ENCODE data around the gene DPY19L2. TPM values are rescaled to one million over a fixed set of nuclear protein-coding genes. Genes with fewer than 3 reads are reported as not detected.
"Not testable (repeated sequence)": the region's sequence is repeated elsewhere in the genome, so short reads cannot be mapped to it uniquely, and the experiment has no call there.

The DPY19L2 gene
- total RNA-seq, 2 donors from 2014 or later = 2.0 TPM; not detected in 1

GRCh38 chr12:63686623-63687022 lies 18.3 kb upstream of the DPY19L2 start:
- not testable (repeated sequence) for H3K4me1 Mint-ChIP-seq; H3K27ac Mint-ChIP-seq; H3K9me3 ChIP-seq (ENCODE audit: control insufficient read depth, low read length, poor library complexity, severe bottlenecking); H3K4me3 Mint-ChIP-seq; DNase-seq; H3K27me3 Mint-ChIP-seq; H3K36me3 Mint-ChIP-seq (ENCODE audit: low read depth); ATAC-seq

DNA sequence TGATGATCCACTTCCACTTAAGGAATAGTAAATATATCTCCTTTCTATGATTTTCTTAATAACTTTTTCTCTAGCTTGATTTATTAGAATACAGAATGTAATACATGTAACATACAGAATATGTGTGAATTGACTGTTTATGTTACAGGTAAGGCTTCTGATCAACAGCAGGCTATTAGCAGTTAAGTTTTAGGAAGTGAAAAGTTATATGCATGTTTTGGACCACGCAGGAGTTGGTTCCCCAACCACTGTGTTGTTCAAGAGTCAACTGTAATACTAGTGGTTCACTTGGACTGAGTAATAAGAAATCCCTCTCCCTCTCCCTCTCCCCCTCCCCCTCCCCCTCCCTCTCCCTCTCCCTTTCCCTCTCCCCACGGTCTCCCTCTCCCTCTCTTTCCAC lies 17.5 kb upstream of the DPY19L2 start:
- not testable (repeated sequence) for DNase-seq; H3K27ac Mint-ChIP-seq; H3K9me3 ChIP-seq (ENCODE audit: control insufficient read depth, low read length, poor library complexity, severe bottlenecking); H3K4me1 Mint-ChIP-seq; H3K4me3 Mint-ChIP-seq; H3K36me3 Mint-ChIP-seq (ENCODE audit: low read depth); ATAC-seq
- peaks cover 12% of the 10 kb centered on the region for H3K27me3 Mint-ChIP-seq

GRCh38 chr12:63682617-63683016 lies 14.3 kb upstream of the DPY19L2 start:
- peaks cover 21% of the 10 kb centered on the region for H3K27me3 Mint-ChIP-seq
- not testable (repeated sequence) for H3K27ac Mint-ChIP-seq; H3K9me3 ChIP-seq (ENCODE audit: control insufficient read depth, low read length, poor library complexity, severe bottlenecking); H3K36me3 Mint-ChIP-seq (ENCODE audit: low read depth); H3K4me1 Mint-ChIP-seq; H3K4me3 Mint-ChIP-seq; DNase-seq; ATAC-seq

GRCh38 chr12:63680758-63681157 lies 12.5 kb upstream of the DPY19L2 start:
- H3K9me3 ChIP-seq (ENCODE audit: control insufficient read depth, low read length, poor library complexity, severe bottlenecking); H3K36me3 Mint-ChIP-seq (ENCODE audit: low read depth); ATAC-seq; H3K4me3 Mint-ChIP-seq; DNase-seq; H3K27ac Mint-ChIP-seq; H3K4me1 Mint-ChIP-seq: not testable (repeated sequence)
- H3K27me3 Mint-ChIP-seq = peaks cover 21% of the 10 kb centered on the region

DNA sequence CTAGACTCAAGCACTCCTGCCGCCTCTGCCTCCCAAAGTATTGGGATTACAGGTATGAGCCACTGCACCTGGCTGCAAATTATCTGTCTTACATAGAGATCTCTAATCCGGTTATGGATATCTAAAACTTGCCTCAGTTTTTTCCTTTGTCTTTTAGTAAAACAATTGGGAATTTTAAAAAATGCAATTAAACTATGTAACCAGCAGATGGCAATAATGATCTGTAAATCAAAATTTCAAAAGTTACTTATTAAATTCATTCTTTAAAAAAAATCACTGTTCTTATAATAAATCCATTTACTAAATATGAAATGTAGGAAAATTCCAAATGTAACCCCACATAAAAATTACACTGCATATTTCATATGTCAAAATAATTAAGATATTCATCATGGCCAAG lies 4.3 kb upstream of the DPY19L2 start:
- H3K4me3 Mint-ChIP-seq; H3K36me3 Mint-ChIP-seq (ENCODE audit: low read depth); H3K9me3 ChIP-seq (ENCODE audit: control insufficient read depth, low read length, poor library complexity, severe bottlenecking); DNase-seq; ATAC-seq; H3K27ac Mint-ChIP-seq; H3K4me1 Mint-ChIP-seq: not testable (repeated sequence)
- H3K27me3 Mint-ChIP-seq = peaks cover 27% of the 10 kb centered on the region

GRCh38 chr12:63669936-63670335 lies 1.6 kb upstream of the DPY19L2 start:
- H3K27me3 Mint-ChIP-seq = peaks cover 32% of the 10 kb centered on the region
- H3K4me3 Mint-ChIP-seq = peak overlapping the region; percentile 82
- DNase-seq; ATAC-seq; H3K9me3 ChIP-seq (ENCODE audit: control insufficient read depth, low read length, poor library complexity, severe bottlenecking); H3K27ac Mint-ChIP-seq; H3K36me3 Mint-ChIP-seq (ENCODE audit: low read depth): not testable (repeated sequence)
- H3K4me1 Mint-ChIP-seq = peaks cover 12% of the 10 kb centered on the region

DNA sequence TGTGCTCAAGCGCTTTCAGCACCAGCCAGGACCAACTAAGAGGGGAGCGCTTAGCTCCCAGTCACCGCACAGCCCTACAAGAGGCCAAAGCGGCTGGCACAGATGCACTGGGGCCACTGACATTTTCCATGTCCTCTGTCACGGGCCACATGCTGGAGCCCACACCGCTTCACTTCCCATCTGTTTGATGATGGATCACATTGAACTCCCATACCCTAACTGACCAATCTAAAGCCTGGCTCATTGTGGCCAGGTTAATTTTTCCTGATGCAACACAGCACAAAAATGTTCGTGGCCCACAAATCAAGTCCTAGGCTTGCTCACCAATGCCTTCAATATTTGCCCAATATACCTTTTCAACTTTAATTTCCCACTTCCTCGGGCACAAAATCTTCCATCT lies 1.1 kb upstream of the DPY19L2 start:
- H3K27me3 Mint-ChIP-seq = peaks cover 34% of the 10 kb centered on the region
- not testable (repeated sequence) for H3K36me3 Mint-ChIP-seq (ENCODE audit: low read depth)

DNA sequence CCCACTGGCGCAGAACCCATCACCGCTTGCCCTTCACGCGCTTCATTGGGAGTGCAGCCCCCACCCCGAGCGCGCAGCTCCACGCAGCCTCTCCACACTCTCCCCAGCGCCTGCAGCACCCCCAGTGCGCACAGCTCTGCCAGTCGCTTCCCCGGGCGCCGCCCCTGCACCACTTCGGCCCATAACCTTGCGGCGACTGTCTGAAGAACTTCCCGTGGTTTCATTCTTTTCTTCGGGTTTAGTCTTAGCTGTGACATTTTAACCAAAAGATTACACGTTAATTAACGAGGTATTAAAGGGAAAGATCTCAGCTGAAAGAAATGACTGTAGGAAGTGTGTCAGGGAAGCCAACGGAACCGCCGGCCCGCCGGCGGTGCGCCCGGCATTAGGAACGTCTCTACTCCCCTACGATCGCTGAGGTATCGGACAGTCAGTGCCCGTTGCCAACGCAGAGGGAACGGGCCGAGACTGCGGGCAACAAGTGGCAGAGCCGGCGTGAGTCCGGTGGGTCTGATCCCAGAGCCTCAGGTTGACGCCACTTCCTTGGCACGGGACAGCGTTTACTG lies 590 bp upstream of the DPY19L2 start:
- Mint-ChIP-seq H3K4me3 (peak overlapping the region; percentile 82), H3K27me3 (peaks cover 38% of the 10 kb centered on the region), H3K4me1 (peaks cover 12% of the 10 kb centered on the region)
- not testable (repeated sequence) for H3K36me3 Mint-ChIP-seq (ENCODE audit: low read depth); H3K9me3 ChIP-seq (ENCODE audit: control insufficient read depth, low read length, poor library complexity, severe bottlenecking); H3K27ac Mint-ChIP-seq; DNase-seq; ATAC-seq

More for the DNA sequence above, 1.1 kb upstream of the DPY19L2 start:
- DNase-seq; H3K27ac Mint-ChIP-seq; ATAC-seq; H3K9me3 ChIP-seq (ENCODE audit: control insufficient read depth, low read length, poor library complexity, severe bottlenecking): not testable (repeated sequence)
- Mint-ChIP-seq H3K4me3 (peak overlapping the region; percentile 82), H3K4me1 (peaks cover 12% of the 10 kb centered on the region)

GRCh38 chr12:63663005-63663404 lies 5.3 kb downstream of the DPY19L2 start:
- H3K36me3 Mint-ChIP-seq (ENCODE audit: low read depth); ATAC-seq; H3K27ac Mint-ChIP-seq; H3K4me1 Mint-ChIP-seq; DNase-seq; H3K9me3 ChIP-seq (ENCODE audit: control insufficient read depth, low read length, poor library complexity, severe bottlenecking); H3K4me3 Mint-ChIP-seq: not testable (repeated sequence)
- peaks cover 31% of the 10 kb centered on the region for H3K27me3 Mint-ChIP-seq

- not testable (repeated sequence) for ATAC-seq; H3K9me3 ChIP-seq (ENCODE audit: control insufficient read depth, low read length, poor library complexity, severe bottlenecking); DNase-seq; H3K36me3 Mint-ChIP-seq (ENCODE audit: low read depth); H3K4me3 Mint-ChIP-seq; H3K27ac Mint-ChIP-seq; H3K4me1 Mint-ChIP-seq
- H3K27me3 Mint-ChIP-seq = peaks cover 22% of the 10 kb centered on the region
Measured at GRCh38 chr12:63658501-63658900, 9.8 kb downstream of the DPY19L2 start.

GRCh38 chr12:63656407-63656806 lies 11.9 kb downstream of the DPY19L2 start:
- not testable (repeated sequence) for ATAC-seq; DNase-seq; H3K36me3 Mint-ChIP-seq (ENCODE audit: low read depth); H3K4me1 Mint-ChIP-seq; H3K4me3 Mint-ChIP-seq; H3K27ac Mint-ChIP-seq; H3K9me3 ChIP-seq (ENCODE audit: control insufficient read depth, low read length, poor library complexity, severe bottlenecking)
- peaks cover 29% of the 10 kb centered on the region for H3K27me3 Mint-ChIP-seq

DNA sequence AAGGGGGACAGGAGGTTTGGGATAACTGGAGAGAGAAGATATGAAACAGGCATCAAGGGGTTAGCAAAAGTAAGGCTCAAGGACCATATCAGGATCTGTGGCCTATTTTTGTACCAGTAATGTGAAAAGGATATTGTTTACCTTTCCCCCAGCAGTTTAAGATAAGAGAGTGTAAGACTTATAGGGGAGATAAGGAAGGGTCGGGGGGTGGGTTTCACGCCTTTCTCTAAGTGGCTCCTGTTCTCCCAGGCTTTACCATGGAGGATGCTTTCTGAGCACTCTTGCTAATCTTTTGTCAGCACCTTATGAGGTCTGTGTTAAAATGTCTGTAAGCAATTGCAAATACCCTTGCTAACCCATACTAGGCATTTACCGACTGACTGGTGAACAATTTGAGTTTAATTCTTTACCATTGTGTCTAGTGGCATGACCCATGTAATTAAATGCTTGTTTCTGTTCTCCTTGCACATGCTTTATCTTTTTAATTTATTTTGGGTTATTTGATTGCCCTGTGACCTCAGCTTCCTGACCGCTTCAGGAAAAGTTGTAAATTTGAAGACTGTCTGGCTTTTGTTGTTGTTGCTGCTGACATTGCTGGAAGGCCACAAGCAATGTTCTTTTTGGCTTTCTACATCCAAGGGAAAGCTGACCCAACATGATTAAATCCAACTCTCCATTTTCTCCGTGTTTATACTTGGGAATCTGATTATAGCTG lies 12.6 kb downstream of the DPY19L2 start:
- not testable (repeated sequence) for DNase-seq; H3K36me3 Mint-ChIP-seq (ENCODE audit: low read depth); H3K4me1 Mint-ChIP-seq; H3K27ac Mint-ChIP-seq; H3K9me3 ChIP-seq (ENCODE audit: control insufficient read depth, low read length, poor library complexity, severe bottlenecking); H3K4me3 Mint-ChIP-seq; ATAC-seq
- peaks cover 29% of the 10 kb centered on the region for H3K27me3 Mint-ChIP-seq

DNA sequence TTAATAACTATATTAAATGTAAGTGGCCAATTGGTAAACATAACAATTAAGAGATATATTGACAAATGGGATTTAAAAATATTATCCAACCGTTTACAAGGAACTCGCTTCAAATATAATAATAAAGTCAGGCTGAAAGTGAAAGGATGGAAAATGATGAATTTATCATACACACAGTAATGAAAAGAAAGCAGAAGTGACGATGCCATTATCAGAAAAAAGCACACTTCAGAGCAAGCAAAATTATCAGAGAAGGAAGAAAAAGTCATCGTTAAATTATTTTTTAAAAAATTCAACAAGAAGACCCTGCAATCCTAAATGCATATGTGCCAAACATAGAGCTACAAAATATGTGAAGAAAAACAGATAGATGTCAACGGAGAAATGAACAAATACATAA lies 13.8 kb downstream of the DPY19L2 start:
- H3K9me3 ChIP-seq (ENCODE audit: control insufficient read depth, low read length, poor library complexity, severe bottlenecking); H3K4me3 Mint-ChIP-seq; H3K27ac Mint-ChIP-seq; DNase-seq; H3K4me1 Mint-ChIP-seq; H3K36me3 Mint-ChIP-seq (ENCODE audit: low read depth); ATAC-seq: not testable (repeated sequence)
- H3K27me3 Mint-ChIP-seq = peaks cover 26% of the 10 kb centered on the region

- H3K4me1 Mint-ChIP-seq; H3K9me3 ChIP-seq (ENCODE audit: control insufficient read depth, low read length, poor library complexity, severe bottlenecking); ATAC-seq; H3K4me3 Mint-ChIP-seq; DNase-seq; H3K36me3 Mint-ChIP-seq (ENCODE audit: low read depth); H3K27ac Mint-ChIP-seq: not testable (repeated sequence)
- peaks cover 13% of the 10 kb centered on the region for H3K27me3 Mint-ChIP-seq
Measured at GRCh38 chr12:63649517-63649916, 18.8 kb downstream of the DPY19L2 start.

Measured in T-helper 17 cell (primary cell).